Glomerular visceral epithelial cell (primary cell): ENCODE data around the gene DEDD2.
"Not testable (repeated sequence)": the region's sequence is repeated elsewhere in the genome, so short reads cannot be mapped to it uniquely, and the experiment has no call there.

ENCODE experiments used
- DNase-seq: peaks from one replicate; pipeline ENCODE4 v3.0.0-alpha.2; 2016; ENCODE audit errors: extremely low spot score

The DEDD2 gene, protein sequence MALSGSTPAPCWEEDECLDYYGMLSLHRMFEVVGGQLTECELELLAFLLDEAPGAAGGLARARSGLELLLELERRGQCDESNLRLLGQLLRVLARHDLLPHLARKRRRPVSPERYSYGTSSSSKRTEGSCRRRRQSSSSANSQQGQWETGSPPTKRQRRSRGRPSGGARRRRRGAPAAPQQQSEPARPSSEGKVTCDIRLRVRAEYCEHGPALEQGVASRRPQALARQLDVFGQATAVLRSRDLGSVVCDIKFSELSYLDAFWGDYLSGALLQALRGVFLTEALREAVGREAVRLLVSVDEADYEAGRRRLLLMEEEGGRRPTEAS

DNA sequence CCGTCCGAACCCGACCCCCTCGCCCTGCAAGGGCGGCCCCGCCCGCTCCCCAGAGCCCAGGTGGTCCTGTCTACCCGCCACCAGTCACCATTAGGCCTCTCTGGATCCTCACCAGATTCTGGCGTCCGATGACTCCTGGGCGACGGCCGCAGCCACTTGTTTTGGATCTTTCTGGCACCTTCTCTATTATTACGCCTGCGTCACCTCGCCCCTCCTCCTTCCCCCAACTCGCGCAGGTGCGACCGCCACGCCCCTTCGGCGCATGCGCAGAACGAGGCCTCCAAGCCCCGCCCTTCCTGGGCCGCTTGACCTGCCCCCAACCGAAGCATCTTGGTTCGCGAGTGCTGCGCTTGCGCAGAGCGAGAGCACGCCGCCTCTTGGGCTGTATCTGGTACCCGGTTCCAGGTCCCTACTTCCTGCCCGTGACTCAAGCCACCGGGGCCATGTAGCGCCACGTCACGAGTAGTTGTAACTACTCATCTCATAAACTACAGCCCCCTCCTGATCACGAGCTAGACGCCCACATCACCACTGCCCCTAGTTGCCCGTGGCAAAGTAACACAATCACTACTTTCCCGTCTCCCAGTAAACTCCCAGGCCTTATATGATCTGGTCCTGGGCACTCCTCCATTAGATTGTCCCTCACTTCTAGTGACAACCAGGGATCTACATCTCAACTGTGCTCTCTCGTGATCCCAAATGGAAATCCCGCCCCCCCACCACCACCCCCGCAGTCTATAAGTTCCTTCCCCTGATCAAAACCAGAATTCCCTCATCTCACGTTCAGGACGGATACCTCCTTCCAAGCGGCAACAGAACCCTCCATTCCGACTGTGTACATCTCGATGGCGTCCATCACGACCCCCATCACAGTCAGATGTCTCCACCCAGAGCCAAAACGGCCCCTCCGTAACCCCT, at the start of gene DEDD2:
DEDD2 (minus strand) TSS at position 158 of the 918 bp plus-strand sequence. CDS start 670 bp downstream, outside the sequence.
- DNase-seq = peak; percentile 99

- not testable (repeated sequence) for DNase-seq
Observed at GRCh38 chr19:42266928-42267603, 49.6 kb upstream of the DEDD2 start.

DNA sequence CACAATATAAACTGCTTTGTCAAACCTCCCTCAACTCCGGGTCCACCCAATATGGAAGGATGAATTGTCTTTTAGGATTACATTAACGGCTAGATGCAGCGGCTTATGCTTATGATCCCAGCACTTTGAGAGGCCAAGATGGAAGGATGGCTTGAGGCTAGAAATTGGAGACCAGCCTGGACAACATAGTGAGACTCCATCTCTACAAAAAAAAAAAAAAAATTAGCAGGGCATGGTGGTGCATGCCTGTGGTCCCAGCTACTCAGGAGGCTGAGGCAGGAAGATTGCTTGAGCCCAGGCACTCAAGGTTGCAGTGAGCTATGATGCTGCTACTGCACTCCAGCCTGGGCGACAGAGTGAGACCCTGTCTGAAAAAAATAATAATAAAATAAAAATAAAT, 48.6 kb upstream of the DEDD2 start:
- not testable (repeated sequence) for DNase-seq

DNA sequence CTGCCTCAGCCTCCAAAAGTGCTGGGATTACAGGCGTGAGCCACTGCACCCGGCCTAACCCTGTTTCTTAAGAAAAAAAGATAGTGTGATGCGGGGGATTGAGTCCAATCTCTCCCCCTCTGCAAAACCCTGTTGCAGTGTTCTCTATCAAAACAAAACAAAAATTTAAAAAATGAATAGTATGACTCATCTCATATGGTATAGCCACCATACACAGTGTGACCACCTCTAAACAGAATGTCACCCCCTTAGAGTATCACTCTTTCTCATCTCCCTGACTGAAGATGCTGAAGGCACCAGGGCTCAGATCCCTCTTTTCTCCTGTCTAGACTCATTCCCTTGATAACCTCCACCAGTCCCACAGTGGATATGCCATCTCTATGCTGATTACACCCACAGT, 44.3 kb upstream of the DEDD2 start:
- DNase-seq = no peak

DNA sequence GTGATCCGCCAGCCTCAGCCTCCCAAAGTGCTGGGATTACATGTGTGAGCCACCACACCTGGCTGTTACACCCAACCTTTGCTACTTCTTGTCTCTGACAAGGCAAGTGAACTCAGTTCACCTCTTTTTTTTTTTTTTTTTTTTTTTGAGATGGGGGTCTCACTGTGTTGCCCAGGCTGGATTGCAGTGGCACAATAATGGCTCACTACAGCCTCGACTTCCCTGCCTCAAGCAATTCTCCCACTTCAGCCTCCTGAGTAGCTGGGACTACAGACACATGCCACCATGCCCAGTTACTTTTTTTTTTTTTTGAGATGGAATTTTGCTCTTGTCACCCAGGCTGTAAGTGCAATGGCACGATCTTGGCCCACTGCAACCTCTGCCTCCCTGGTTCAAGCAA, 40.4 kb upstream of the DEDD2 start:
- not testable (repeated sequence) for DNase-seq

- DNase-seq = peak; percentile 50
Observed at GRCh38 chr19:42255766-42256745, 38.6 kb upstream of the DEDD2 start.

DNA sequence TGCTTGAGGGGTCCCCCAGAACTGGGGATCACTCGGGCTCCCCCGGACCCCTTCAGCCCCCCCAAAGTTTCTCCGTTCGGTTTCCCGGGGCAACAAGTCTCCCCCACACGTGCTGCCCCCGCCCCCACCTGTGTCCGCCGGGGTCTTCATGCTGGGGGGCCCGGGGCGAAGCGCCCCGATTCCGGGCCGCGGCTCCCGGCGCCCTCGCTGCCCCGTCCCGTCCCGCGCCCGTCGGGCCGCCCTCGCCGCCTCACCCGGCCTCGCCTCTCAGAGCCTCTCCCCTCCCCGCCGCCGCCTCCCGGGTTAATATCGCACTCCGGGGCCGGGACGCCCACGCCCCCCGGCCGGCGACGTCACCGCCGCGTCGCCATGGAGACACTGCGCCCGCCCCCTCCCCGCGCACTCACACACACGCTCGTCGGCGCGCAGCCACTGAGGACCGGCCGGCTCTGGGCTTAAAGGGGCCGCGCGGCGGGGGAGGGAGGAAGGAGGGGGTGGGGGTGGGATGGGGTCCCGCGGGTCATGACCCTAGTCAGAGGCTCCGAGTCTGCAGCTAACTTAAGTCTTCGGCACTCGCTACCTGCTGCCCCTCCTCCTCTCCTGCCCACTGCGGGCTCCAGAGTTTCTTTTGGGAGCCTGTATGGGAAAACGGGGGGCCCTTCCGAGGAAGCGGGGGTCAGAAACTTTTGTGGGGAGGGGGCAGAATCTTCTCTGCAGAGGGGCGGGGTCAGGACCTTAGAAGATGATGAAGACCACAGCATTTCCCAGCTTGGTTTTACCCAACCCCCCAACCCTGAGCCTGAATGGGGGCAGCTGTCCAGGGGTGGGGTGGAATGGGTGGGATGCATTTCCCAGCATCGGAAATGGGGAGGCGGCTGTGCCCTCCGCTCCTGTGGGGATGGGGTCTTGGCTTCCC, 37.6 kb upstream of the DEDD2 start, which contains the start of gene ERF:
ERF (minus strand) TSS at position 279 of the 916 bp plus-strand sequence; CDS start at position 150, 129 bp downstream.
- peak; percentile 94 for DNase-seq

DNA sequence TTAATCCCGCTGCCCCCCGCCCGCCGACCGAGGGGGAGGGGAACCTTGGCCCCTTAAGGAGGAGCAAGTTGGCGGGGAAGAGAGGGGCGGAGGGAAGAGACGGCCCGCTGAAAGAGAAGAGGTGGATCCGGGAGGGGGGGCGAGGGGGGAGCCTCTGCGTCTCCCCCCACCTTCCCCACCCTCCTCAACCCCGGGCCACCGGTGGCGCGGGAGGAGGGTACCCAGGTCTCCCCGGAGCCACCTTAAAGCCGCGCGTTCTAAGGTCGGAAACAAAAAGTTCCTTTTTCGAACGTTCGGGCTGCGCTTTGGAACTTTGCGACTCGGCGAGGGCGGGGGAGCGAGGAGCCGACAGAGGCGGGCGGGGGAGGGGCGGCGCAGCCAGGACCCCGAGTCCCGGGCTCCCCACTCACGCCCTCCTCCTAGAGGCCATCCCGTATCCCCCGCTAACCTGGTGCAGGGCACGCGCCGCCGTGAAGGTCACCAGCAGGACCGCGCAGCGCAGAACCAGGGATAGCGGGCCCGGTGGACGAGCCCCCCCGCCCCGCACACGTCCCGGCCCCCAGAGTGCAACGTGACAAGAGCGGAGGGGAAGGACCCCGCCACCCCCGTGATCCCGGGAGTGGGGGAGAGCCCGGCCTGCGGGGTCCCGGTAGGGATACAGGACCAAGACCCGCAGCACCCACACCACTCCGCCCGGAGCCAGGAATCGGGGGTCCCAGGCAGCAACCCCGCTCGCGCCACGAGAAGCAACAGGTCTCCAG, 36.8 kb upstream of the DEDD2 start:
- peak; percentile 66 for DNase-seq

GRCh38 chr19:42253245-42254088, 36.0 kb upstream of the DEDD2 start:
- DNase-seq = peak; percentile 58

GRCh38 chr19:42252365-42253244, 35.1 kb upstream of the DEDD2 start:
- peak; percentile 54 for DNase-seq

DNA sequence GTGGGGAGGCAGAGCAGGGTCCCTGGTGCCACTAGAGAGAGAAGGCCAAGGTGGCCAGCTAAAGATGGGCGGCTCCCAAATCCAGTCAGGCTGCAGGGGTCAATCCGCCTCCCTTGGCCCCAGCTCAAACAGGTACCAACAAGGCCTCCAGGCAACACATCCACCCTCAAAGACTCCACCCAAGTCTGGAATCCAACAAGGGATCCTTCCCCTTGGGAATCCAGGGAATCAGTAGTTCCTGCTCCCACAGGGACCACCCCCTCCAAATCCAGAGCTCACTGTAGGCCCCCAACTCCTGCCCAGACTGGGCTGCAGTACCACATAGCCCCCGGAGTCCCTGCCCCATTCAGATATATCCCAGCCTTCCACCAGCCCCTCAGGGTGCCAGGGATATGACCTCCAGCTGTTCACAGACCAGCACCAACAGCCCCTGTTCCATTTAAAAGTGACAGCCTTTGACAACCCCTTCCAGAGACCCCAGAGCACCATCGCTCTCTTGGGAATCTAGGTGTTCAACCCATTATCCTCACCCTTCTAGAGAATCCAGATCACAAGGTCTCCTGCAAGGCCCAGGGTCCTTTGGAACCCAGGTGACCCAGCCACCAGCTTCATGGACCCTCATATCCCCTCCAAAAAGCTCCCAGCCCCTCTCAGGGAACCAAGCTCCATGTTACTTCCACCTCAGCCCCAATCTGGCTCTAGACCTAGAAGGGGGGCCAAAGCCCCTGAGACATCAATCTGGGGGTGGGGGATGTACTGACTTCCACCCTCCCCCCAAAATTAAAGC, 34.3 kb upstream of the DEDD2 start:
- no peak for DNase-seq

- DNase-seq = peak; percentile 60
Observed at GRCh38 chr19:42250666-42251531, 33.4 kb upstream of the DEDD2 start.

DNA sequence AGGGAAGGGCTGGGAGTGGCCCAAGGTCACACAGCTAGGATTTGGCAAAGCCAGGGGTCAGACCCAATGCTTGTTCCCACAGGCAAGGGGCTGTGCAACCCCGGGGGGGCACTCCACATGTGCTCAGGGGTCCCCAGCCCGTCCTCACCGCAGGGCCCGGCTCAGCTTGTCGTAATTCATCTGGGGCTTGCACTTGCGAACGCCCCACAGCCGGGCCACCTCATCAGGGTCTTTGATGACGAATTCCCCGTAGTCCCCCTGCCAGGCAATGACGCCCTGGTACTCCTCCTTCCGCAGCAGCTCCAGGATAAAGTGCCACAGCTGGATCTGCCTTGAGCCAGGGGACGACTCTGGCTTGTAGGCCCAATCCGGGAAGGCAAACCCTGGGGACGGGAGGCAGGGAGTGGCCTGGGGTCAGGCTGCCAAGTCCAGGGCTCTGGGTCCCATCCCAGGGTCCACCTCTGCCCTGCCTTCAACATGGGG, 32.7 kb upstream of the DEDD2 start:
- DNase-seq = no peak

DNA sequence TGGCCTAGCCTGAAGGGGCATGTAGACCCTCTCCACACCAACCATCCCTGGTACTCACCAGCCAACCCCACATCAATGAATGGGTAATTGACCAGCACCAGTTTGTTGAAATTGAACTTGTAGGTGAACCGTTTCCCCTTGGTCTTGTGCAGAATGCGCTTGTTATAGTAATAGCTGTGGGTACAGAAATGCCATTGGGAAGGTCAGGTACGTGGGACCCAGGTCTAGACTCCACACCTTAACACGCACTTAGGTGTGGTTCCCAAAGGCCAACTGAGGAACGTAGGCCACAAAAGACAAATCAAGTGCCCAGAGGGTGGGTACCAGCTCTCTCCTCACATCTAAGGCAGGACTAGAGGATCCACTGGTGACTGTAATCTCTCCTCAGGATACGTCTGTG, 32.3 kb upstream of the DEDD2 start:
- no peak for DNase-seq

GRCh38 chr19:42249149-42249750, 31.8 kb upstream of the DEDD2 start:
- DNase-seq = no peak
